CD1c-positive myeloid dendritic cell (primary cell): Measurements from ENCODE around the gene EFCAB6.

ENCODE experiments used
- DNase-seq: peaks from one replicate; pipeline ENCODE4 v3.0.0-alpha.2; 2016; ENCODE audit errors: extremely low spot score

EFCAB6 gene

DNA sequence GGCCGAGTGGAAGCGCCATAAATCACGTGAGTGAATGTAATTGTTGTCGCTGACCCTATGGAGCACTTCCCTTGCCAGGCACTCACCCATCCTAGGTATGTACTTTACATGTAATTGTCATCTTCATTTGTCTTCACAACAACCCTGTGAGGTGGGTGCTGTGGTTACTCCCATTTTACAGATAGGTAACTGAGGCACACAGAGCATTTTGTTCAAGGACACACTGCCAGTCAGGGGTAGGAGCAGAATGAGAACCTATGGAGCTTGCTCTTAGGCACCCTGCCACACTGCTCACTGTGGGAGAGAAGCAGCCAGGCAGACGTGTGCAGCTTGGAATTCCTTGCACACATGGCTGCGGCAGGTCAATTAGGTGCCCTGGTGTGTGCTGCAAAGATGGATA is 785 bp upstream of the EFCAB6 start:
- no peak for DNase-seq

DNA sequence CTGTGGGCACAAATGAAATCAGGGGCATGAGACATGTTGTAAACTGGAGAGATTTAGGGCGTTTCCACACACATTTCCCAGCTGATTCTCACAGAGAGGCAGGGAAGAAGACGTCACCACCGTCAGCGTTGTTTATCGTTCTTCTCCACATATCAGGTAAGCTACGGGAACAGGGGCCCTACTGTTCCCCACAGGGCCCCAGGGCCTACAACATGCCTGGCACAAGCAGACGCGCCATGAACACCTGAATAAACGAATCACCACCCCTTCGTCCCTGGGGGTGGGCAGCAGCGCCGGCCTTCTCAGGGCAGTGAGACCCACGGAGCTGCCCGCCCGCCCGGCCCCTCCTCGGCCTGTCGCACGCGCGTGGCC is 342 bp downstream of the EFCAB6 start:
- no peak for DNase-seq

GRCh38 chr22:43802897-43803495 is 9.1 kb downstream of the EFCAB6 start:
- no peak for DNase-seq

DNA sequence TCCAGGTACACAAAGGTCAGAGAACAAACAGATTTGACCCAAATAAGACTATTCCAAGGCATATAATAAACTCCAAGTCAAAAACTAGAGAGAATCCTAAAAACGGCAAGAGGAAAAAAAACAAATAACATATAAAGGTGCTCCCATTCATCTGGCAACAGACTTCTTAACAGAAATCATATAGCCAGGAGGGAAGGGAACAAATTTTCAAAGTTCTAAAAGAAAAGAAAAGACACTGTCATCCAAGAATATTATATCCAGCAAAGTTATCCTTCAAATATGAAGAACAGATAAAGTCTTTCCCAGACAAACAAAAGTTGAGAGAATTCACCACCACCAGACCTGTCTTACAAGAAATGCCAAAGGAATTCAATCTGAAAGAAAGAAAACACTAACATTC is 11.1 kb downstream of the EFCAB6 start:
- no peak for DNase-seq

DNA sequence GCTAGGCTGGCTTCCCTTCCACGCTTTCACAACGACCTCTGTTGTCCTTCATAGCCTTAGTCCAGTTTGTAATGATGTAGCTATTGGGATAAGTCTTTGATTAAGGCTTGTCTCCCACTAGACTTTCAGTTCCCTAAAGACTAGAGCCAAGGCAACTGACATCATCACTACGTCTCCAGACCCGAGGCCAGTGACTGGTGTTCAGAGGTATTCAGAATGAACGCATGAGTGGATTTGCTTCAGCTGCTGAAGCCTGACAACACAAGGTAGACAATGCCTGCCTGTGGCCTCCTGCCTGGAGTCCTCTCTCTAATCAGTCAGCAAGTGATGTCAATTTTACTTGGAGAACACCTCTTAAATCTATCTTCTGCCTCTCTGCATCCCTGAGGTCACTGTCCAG is 13.6 kb downstream of the EFCAB6 start:
- DNase-seq = peak; percentile 52

DNA sequence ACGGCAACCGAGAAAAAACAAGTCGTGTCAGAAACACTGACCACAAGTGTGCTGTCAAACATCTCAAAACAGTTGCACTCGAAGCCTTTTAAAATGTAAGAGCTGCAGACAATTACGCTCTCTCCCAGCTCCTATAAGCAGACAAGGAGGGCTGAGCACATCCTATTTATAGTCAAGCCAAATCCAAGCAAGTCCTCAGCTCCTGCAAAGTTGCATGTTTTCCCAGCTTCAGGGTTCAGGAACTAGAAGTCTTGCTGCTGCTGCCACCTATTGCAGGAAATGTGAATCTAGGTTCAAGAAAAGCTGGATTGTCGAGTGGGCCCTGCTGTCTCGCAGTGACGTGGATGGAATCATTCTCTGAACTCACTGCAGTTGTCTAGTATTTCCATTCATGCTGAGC is 15.5 kb downstream of the EFCAB6 start:
- no peak for DNase-seq

- no peak for DNase-seq
These were observed 16.8 kb downstream of the EFCAB6 start for GRCh38 chr22:43795320-43795719.

DNA sequence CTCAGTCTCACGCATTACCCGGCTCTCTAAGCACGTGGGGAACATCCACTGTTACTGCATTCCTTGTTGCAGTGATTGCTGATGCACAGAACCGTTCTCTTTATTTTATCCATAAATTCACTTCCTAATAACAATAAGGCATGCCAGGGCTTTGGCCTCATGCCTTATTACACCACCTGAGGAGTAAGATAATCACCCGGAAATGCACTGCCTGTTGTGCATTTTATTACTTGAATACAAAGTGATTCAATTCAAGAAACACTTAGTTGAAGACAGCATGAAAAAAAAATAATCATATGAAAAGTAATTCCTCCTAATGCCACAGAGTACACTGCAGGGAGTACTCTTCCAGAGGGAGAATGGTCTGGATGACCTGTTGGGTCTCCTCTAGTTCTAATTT is 19.2 kb downstream of the EFCAB6 start:
- no peak for DNase-seq

GRCh38 chr22:43789452-43789851 is 22.7 kb downstream of the EFCAB6 start:
- DNase-seq = no peak

GRCh38 chr22:43783777-43784176 is 28.3 kb downstream of the EFCAB6 start:
- no peak for DNase-seq

DNA sequence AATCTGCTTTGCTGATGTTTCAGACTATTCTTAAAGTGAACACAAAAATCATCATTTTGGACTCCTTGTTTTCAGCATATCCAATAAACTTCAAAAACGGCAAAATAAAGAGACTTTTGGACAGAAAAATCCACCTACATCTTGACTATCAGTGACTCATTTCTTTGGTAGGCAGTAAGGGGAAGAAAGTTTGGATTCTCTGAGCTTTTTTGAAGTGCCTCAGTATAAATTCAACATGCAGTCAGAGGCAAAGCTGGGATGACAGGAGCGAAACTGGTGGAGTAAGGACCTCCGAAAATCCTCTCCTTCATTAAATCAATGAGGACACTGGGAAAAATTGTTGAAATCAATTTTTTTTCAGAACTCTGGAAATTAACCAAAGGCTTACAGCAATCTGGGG is 29.7 kb downstream of the EFCAB6 start:
- no peak for DNase-seq

DNA sequence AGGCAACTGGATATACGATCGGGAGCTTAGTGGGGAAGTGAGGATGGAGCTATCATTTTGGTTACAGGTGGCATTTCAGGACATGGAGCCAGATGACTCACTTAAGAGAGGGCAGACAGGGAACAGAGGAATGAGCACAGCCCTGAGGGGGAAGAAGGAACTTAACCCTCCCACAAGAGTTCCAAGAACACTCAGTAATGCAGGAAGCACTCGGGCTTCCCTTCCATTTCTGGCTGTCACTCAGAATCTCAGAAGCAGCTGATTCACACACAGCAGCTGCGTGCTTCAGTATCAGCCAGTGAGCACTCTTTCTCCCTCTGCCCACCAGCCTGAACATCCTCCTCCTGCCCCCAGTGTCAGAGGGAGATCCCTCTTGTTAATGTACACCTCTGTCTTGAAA is 34.8 kb downstream of the EFCAB6 start:
- peak; percentile 17 for DNase-seq

- no peak for DNase-seq
These were observed 35.9 kb downstream of the EFCAB6 start for GRCh38 chr22:43776081-43776670.

DNA sequence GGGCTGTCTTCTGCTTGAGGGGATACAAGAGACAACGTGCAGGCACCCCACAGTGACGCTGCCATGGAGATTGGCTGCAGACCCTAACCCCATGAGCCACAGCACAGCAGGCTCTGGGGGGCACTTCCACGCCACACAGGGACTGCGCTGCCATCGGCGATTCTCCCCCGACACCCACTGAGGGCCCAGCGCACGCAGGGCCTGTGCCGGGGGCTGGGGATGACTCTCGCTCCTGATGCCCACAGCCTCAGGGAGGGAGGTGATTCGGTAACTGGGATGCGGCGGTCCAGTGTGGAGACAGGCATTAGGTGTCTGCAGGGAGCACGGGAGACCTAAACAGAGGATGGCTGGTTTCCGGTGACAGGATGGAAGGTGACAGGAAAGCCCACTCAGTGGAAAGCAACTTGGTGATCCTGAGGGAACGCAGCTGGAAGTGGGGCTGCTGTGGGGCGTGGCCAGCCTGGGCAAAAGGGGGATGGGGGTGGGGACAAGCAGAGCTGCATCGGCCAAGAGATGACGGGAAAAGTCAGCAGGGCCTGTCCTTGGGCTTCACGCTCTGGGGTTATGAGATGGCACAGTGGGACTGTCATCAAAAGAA is 37.7 kb downstream of the EFCAB6 start:
- no peak for DNase-seq

GRCh38 chr22:43772831-43773230 is 39.3 kb downstream of the EFCAB6 start:
- DNase-seq = no peak

DNA sequence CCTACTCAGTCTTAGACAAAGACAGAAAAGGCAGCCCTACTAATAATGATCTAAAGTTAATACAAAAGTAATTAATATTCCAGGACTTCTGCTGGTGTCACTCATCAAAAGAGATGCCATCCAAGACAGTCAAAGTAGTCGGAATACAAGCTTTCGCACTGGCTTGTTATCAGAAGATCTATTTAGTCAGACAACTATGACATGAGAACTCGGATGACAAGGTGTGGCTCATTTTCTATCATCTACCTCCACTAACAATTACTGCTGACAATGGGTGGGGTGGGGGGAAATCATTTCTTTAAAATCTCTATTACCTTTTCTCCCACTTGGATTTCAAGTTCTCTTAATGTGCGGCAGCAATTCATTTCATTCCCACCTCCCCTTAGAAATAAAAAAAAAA is 56.7 kb downstream of the EFCAB6 start:
- DNase-seq = no peak

GRCh38 chr22:43755011-43755410 is 57.1 kb downstream of the EFCAB6 start:
- no peak for DNase-seq

DNA sequence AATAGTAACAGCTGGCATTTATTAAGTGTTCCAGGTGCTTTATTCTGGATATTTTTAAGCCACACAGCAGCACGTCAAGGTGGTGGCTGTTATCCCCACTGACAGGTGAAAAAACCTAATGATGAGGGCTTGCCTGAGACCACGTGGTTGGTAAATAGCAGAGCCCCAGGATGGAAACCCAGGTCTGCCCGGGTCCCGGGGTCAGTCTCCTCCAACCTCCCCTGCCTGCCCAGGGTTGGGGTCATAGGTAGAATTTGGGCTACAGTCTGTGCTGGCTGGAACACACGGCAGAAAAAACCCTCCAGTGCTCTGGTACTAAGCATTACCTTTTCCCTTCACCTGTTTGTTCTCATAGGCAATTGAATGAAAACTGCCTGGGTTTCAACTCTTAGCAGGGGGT is 57.9 kb downstream of the EFCAB6 start:
- DNase-seq = no peak

DNA sequence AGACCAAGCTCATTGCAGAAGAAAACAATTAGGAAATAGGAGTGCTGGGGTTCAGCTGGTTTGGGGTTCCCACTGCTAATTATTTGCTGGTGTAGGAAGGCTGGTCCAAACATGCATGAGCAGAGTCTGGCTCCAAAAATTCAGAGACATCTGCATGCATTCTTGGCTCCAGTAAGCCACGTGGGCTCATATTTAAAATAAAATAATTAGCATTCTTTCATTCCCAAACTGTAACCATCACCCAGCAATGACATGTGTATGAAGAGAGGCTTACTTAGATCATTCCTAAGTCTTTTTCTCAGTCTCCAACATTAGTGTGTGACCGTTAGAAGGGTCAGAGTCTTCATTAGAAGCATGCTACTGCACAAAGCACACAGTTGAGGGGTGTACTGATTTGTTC is 58.4 kb downstream of the EFCAB6 start:
- DNase-seq = no peak

DNA sequence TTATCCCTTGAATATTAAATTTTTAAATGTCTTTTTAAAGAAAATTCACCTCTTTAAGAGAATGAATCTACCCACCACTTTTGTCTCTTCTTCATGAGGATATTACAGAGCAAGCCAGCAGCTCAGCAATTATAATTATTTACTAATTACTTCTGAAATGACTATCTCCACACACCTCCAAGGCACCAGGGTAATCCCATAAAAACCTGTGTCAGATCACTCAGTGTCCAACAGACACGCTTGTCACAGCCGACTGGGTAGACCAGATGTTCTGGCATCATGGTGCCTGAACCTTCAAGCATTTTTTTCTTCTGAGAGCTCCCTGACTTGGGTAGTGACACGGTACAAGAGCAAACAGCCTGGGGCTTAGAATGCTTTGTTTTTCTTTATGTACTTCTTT is 61.4 kb downstream of the EFCAB6 start:
- DNase-seq = no peak

DNA sequence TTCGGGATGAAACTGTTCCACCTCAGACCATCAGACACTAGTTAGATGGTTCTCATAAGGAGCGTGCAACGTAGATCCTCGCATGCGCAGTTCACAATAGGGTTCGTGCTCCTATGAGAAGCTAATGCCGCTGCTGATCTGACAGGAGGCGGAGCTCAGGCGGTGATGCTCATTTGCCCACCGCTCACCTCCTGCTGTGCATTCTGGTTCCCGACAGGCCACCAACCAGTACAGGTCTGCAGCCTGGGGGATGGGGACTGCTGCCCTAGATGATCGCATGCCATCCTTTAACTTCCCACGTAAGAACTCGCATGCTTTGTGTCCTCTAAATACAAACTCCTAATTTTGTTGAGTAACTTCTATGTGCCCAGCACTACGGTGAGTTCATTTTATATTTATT is 62.6 kb downstream of the EFCAB6 start:
- no peak for DNase-seq

GRCh38 chr22:43747877-43748276 is 64.2 kb downstream of the EFCAB6 start:
- no peak for DNase-seq

DNA sequence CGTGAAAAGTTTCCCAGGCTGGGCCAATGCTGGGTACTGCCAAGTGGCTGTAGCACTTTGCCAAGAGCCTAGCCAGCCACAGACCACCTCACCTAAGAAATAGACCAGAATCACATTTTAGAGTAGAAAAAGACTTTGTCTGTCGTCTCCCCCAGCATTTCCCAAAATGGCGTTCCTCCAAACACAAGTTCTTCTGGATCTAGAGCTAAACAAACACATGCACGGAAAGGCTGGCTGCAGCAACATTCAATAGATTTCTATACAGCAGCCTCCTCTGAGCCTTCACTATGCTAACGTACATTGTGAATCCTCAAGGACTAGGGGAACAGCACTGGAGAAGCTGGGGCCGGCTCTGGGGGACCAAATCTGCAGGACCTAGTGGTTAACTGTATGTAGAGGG is 65.0 kb downstream of the EFCAB6 start:
- no peak for DNase-seq
